NT2/D1 (cell line): ENCODE data around the gene TTC6.
A peak's percentile ranks its signal among the peaks of the same experiment; 100 is the strongest.

ENCODE experiments used
- SUZ12 ChIP-seq: IDR thresholded peaks from 2 replicates; pipeline ENCODE4 v1.6.1; 2011; ENCODE audit not compliant: insufficient read length, insufficient read depth; ENCODE audit errors: extremely low read depth
- YY1 ChIP-seq: IDR thresholded peaks from 2 replicates; pipeline ENCODE4 v1.6.1; 2011; ENCODE audit not compliant: insufficient read length, insufficient read depth
- ZNF274 ChIP-seq: IDR thresholded peaks from 2 replicates; pipeline ENCODE4 v1.6.1; 2011; ENCODE audit warnings: mild to moderate bottlenecking, low read depth, low read length

DNA sequence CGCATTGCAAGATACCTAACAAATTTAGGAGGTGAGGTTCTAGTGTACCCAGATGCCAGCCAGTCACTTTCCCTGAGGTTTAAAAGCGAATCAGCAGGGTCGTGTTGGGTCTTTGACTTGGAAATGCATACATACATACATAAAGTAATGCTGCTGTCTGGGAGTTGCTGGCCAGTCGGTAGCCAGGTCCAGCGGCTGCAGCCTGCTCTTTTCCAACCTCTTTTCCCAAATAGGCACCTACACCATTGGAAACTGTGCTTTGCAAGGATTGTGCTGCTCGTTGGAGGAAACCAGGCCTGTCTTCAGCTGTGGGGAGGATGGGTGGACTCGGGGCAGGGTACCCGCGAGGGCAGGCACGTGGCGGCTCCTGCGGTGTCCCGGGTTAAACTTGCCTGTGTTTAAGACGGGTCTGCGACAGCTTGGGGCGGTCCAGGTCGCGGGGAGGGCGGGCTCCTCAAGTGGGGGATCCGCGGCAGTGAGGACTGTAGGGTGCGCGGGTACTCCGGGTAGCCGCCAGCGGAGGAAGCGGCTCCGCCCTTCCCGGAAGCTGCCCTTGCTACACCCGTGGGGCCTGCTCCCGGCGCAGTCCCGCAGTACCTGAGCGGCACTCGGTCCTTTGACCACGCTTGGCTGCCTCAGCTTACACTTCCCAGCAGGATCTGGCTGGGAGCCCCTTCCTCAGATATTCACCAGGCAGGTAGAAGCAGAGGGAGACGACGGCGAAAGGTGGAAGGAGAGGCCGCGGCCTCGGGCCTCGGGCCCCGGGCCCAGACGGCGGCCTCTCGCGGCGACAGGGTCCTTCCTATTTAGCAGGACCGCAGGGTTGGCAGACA lies 2.7 kb downstream of the TTC6 start:
- TF ChIP-seq SUZ12 (peak; percentile 72), YY1 (no peak), ZNF274 (no peak)
